NCI-H82 treated with DMSO at 0.1 percent for 48 hours (cell line): Measurements from ENCODE around the gene AQP5.

Source experiments
- DNase-seq: peaks from one replicate; lab custom pipeline; 2025; ENCODE audit not compliant: unreplicated experiment; lab: John Stamatoyannopoulos, UW

AQP5 gene

GRCh38 chr12:49963976-49964815 is 2.5 kb downstream of the AQP5 start:
- no peak for DNase-seq

GRCh38 chr12:49964849-49965624 is 3.4 kb downstream of the AQP5 start:
- DNase-seq = no peak

GRCh38 chr12:49965836-49966235 is 4.2 kb downstream of the AQP5 start:
- no peak for DNase-seq

GRCh38 chr12:49966511-49967041 is 4.9 kb downstream of the AQP5 start:
- no peak for DNase-seq

GRCh38 chr12:49967042-49967776 is 5.5 kb downstream of the AQP5 start:
- DNase-seq = peak; percentile 78

GRCh38 chr12:49967777-49968250 is 6.1 kb downstream of the AQP5 start:
- DNase-seq = no peak

GRCh38 chr12:49968471-49968870 is 6.8 kb downstream of the AQP5 start:
- no peak for DNase-seq

GRCh38 chr12:49969027-49969426 is 7.4 kb downstream of the AQP5 start:
- no peak for DNase-seq

GRCh38 chr12:49969651-49970429 is 8.2 kb downstream of the AQP5 start:
- DNase-seq = no peak

- no peak for DNase-seq
Measured at GRCh38 chr12:49970658-49971057, 9.0 kb downstream of the AQP5 start.

- DNase-seq = no peak
Measured at GRCh38 chr12:49971141-49971540, 9.5 kb downstream of the AQP5 start.

- DNase-seq = no peak
Measured at GRCh38 chr12:49972129-49972528, 10.5 kb downstream of the AQP5 start.

GRCh38 chr12:49972641-49973360 is 11.1 kb downstream of the AQP5 start, which contains the start of gene AQP6:
Gene AQP6, plus strand, starts transcription at chr12:49972947. Its CDS starts 227 bp downstream, at chr12:49973174.
- DNase-seq = no peak

GRCh38 chr12:49973361-49973830 is 11.7 kb downstream of the AQP5 start:
- DNase-seq = no peak

- peak; percentile 30 for DNase-seq
Measured at GRCh38 chr12:49974231-49974675, 12.6 kb downstream of the AQP5 start.

- DNase-seq = no peak
Measured at GRCh38 chr12:49974677-49975317, 13.1 kb downstream of the AQP5 start.

- no peak for DNase-seq
Measured at GRCh38 chr12:49975318-49975761, 13.7 kb downstream of the AQP5 start.

- no peak for DNase-seq
Measured at GRCh38 chr12:49976557-49976956, 14.9 kb downstream of the AQP5 start.

- DNase-seq = no peak
Measured at GRCh38 chr12:49978125-49978524, 16.5 kb downstream of the AQP5 start.
